Vagina (tissue), 2 donors: Measurements from ENCODE around the gene CBFA2T3. TPM values are rescaled to one million over a fixed set of nuclear protein-coding genes. Genes with fewer than 3 reads are reported as not detected.

Source experiments
- DNase-seq, 2 donors: peaks; one replicate each; pipeline ENCODE4 v3.0.0-alpha.2; 2017; ENCODE audit errors: extremely low spot score in 2 of 2
- H3K27ac ChIP-seq: fragments of 200-600 bp; sonication (generic); one replicate; pipeline ENCODE4 v1.5.1; 2019
- H3K27me3 ChIP-seq: fragments of 200-600 bp; sonication (generic); one replicate; pipeline ENCODE4 v1.5.1; 2019
- H3K36me3 ChIP-seq, 2 donors: fragments of 200-600 bp; sonication (generic); one replicate each; pipeline ENCODE4 v1.5.1; 2017 to 2019
- H3K4me1 ChIP-seq: fragments of 200-600 bp; sonication (generic); one replicate; pipeline ENCODE4 v1.5.1; 2019
- H3K4me3 ChIP-seq, 2 donors: fragments of 200-600 bp; sonication (generic); 1 replicate in 1 of 2; 2 replicates in 1 of 2; pipeline ENCODE4 v1.5.1; 2016 to 2019
- H3K9me3 ChIP-seq: fragments of 200-600 bp; sonication (generic); one replicate; pipeline ENCODE4 v1.5.1; 2019
- POLR2A ChIP-seq, 2 donors: fragments of 450-650 bp; IDR thresholded peaks; one replicate each; pipeline ENCODE4 v1.6.1; 2017; ENCODE audit warnings: antibody characterized with exemption in 2 of 2, mild to moderate bottlenecking in 2 of 2, moderate library complexity in 2 of 2
- POLR2AphosphoS5 ChIP-seq, 2 donors: sonication (generic); formaldehyde crosslinking; IDR thresholded peaks; one replicate each; pipeline ENCODE4 v1.9.0; 2017; ENCODE audit warnings: antibody characterized with exemption in 2 of 2, mild to moderate bottlenecking in 2 of 2, low read depth in 1 of 2; ENCODE audit not compliant: insufficient read depth in 1 of 2
- intact Hi-C: fragments of 100-400 bp; cut with DNase I; formaldehyde crosslinking; loops from one replicate; pipeline ENCODE4 v1.15.1; 2023
- total RNA-seq: library from RNA; depleted of rRNA; stranded (reverse); fragments of >200 nt; gene quantifications from one replicate; pipeline ENCODE4 v1.2.3, GENCODE V29; 2016
- TF ChIP-seq, protein P1 (sequence below), 3 experiments: fragments of 450-650 bp in 2 of 3; fragments of 200-600 bp in 1 of 3; sonication (generic) in 1 of 3; IDR thresholded peaks; one replicate each; pipeline ENCODE4 v1.5.1; 2017 to 2019; ENCODE audit warnings: antibody characterized with exemption in 3 of 3, mild to moderate bottlenecking in 2 of 3, moderate library complexity in 2 of 3

Gene CBFA2T3
- total RNA-seq, 1 donor from 2014 or later: 2.7 TPM

DNA sequence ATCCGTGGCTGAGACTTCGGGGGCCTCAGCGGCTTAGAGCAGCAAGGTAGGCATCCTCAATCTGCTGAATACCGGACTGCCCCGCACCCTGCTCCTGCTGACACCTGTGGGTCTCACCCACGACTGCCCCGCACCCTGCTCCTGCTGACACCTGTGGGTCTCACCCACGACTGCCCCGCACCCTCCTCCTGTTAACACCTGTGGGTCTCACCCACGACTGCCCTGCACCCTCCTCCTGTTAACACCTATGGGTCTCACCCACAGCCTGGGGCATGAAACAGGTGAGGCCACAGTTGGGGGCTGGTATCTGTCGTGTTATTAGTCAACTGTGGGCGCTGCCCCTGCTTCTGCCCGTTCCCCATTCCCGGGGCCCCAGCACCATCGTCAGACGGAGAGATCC is 74.3 kb downstream of the CBFA2T3 start:
- no peaks in the 10 kb centered on the region for H3K9me3 ChIP-seq
- no peak for DNase-seq
- TF ChIP-seq POLR2AphosphoS5 (IDR thresholded peaks at IDR 0.05; ENCODE audit: insufficient read depth in 1 of 2, low read depth in 1 of 2): no peak
- TF ChIP-seq, protein P1, sequence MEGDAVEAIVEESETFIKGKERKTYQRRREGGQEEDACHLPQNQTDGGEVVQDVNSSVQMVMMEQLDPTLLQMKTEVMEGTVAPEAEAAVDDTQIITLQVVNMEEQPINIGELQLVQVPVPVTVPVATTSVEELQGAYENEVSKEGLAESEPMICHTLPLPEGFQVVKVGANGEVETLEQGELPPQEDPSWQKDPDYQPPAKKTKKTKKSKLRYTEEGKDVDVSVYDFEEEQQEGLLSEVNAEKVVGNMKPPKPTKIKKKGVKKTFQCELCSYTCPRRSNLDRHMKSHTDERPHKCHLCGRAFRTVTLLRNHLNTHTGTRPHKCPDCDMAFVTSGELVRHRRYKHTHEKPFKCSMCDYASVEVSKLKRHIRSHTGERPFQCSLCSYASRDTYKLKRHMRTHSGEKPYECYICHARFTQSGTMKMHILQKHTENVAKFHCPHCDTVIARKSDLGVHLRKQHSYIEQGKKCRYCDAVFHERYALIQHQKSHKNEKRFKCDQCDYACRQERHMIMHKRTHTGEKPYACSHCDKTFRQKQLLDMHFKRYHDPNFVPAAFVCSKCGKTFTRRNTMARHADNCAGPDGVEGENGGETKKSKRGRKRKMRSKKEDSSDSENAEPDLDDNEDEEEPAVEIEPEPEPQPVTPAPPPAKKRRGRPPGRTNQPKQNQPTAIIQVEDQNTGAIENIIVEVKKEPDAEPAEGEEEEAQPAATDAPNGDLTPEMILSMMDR (IDR thresholded peaks at IDR 0.05): no peak
- TF ChIP-seq POLR2A (IDR thresholded peaks at IDR 0.05): no peak
- no peaks in the 10 kb centered on the region for H3K4me1 ChIP-seq
- no peaks in the 10 kb centered on the region for H3K27me3 ChIP-seq
- no peak overlapping the region for H3K27ac ChIP-seq
- no peak overlapping the region for H3K4me3 ChIP-seq
- H3K36me3 ChIP-seq: no peaks in the 10 kb centered on the region
- intact Hi-C loops: no loop called here

DNA sequence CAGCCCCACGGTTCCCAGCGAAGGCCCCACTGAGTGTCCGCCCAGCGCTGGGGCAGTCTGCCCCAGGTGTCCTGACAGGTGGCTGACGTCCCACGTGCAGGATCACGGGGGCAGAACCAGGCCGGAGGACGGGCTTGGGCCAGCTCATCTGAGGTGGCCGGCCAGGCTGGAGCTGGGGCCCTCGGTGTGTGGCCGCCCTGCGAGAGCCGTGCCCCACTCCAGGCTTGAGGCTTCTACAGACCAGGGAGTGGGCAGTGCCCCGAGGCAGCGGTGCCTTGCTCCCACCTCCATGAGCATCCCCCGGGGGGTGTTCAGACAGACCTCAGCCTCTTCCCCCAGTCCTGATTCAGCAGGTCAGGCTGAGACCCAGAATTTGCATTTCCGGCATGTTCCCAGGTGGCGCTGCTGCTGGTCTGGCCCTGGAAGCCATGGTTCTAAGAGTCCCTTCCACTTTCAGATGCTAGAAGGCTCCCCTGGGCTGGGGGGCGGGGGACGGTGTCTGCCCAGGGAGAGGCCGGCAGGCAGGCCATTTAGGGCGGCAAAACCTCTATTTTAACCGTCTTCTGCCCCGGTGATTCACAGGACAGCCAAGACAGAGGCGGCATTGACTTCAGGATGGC is 75.2 kb downstream of the CBFA2T3 start:
- DNase-seq: no peak

GRCh38 chr16:88900662-88901052 is 76.3 kb downstream of the CBFA2T3 start:
- intact Hi-C loops: no loop called here
- no peak overlapping the region for H3K4me3 ChIP-seq
- TF ChIP-seq, protein P1 (IDR thresholded peaks at IDR 0.05): no peak
- TF ChIP-seq POLR2A (IDR thresholded peaks at IDR 0.05) (no peak), POLR2AphosphoS5 (IDR thresholded peaks at IDR 0.05; ENCODE audit: insufficient read depth in 1 of 2, low read depth in 1 of 2) (no peak)
- DNase-seq: no peak
- no peaks in the 10 kb centered on the region for H3K4me1 ChIP-seq
- no peaks in the 10 kb centered on the region for H3K36me3 ChIP-seq
- no peaks in the 10 kb centered on the region for H3K9me3 ChIP-seq
- no peaks in the 10 kb centered on the region for H3K27me3 ChIP-seq
- H3K27ac ChIP-seq: no peak overlapping the region

More for the DNA sequence above, 75.2 kb downstream of the CBFA2T3 start:
- intact Hi-C loops: no loop called here
- no peaks in the 10 kb centered on the region for H3K9me3 ChIP-seq
- TF ChIP-seq POLR2A (IDR thresholded peaks at IDR 0.05): no peak
- no peak for TF ChIP-seq POLR2AphosphoS5 (IDR thresholded peaks at IDR 0.05; ENCODE audit: insufficient read depth in 1 of 2, low read depth in 1 of 2)
- H3K4me3 ChIP-seq: no peak overlapping the region
- H3K4me1 ChIP-seq: no peaks in the 10 kb centered on the region
- H3K27me3 ChIP-seq: no peaks in the 10 kb centered on the region
- no peak overlapping the region for H3K27ac ChIP-seq
- H3K36me3 ChIP-seq: no peaks in the 10 kb centered on the region

DNA sequence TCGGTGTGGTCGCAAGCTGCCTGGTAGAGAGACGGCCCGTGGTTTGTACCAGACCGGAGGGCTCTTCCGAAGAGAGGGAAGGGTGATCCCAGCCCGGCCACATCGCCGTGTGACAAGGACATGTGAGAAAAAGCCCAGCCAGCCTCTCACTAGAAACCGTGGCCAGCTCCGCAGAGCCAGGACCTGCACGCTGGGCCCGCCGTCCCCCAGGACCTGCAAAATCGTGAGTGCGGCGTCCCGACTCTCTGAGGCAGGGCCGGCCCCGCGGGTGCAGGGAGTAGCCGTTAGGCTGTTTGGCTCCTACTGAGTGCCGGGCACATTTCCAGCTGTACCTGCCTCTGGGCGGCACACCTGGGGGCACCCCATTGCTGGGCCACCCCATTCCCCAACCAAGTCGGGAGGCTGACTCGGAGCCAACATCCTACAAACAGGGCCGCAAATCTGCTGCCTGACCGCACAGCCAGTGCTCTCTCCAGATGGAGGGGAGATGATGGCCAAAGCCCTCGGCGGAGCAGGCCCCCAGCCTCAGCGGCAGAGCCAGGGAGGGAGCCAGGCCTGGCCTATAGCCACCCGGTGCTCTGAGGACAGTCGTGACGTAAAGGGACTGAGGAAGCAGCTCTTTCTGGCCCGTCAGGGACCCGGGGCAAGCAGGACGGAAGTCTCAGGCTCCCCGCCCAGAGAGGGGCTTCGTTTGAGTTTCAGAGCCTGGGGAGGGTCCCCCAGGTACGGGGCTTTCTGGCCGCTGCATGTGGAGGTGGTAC is 76.9 kb downstream of the CBFA2T3 start:
- H3K4me3 ChIP-seq: no peak overlapping the region
- no peak for DNase-seq
- H3K36me3 ChIP-seq: no peaks in the 10 kb centered on the region
- intact Hi-C loops: no loop called here
- no peaks in the 10 kb centered on the region for H3K9me3 ChIP-seq
- no peak overlapping the region for H3K27ac ChIP-seq
- TF ChIP-seq POLR2A (IDR thresholded peaks at IDR 0.05) (no peak), POLR2AphosphoS5 (IDR thresholded peaks at IDR 0.05; ENCODE audit: insufficient read depth in 1 of 2, low read depth in 1 of 2) (no peak)
- TF ChIP-seq, protein P1 (IDR thresholded peaks at IDR 0.05): no peak
- no peaks in the 10 kb centered on the region for H3K27me3 ChIP-seq
- H3K4me1 ChIP-seq: no peaks in the 10 kb centered on the region

DNA sequence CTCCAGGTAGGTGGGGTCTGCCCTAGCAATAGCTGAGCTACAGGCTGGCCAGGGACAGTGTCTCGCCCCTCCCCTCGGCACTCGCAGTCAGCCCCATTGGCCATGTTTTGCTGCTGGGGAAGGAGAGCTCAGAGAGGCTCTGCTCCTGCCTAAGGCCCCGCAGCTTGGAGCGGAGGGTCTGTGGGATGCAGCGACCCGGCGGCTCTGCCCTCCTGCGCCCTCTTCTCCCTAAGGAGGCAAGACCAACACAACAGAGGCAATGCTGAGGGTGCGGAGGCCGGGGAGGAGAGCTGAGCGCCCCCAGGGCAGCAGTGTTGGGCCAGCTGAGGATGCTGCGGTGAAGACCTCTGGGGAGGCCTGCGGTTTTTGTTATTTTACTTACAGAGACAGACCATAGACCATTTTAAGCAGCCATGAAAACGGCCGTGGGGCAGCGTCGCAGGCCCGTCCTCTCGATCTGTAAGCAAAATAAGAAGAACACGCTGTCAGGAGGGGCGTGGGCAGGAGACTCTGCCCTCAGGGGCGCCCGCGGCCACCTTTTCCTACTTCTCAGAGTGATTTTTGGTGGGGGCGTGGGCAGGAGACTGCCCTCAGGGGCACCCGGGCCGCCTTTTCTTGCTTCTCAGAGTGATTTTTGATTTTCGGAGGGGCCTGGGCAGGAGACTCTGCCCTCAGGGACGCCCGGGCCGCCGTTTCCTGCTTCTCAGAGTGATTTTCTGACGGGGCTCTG is 79.1 kb downstream of the CBFA2T3 start:
- TF ChIP-seq POLR2AphosphoS5 (IDR thresholded peaks at IDR 0.05; ENCODE audit: insufficient read depth in 1 of 2, low read depth in 1 of 2): no peak
- TF ChIP-seq, protein P1 (IDR thresholded peaks at IDR 0.05): no peak
- TF ChIP-seq POLR2A (IDR thresholded peaks at IDR 0.05): no peak
- DNase-seq: no peak
- Histone ChIP-seq H3K27me3 (no peaks in the 10 kb centered on the region), H3K4me3 (no peak overlapping the region), H3K36me3 (no peaks in the 10 kb centered on the region), H3K9me3 (no peaks in the 10 kb centered on the region), H3K27ac (no peak overlapping the region), H3K4me1 (no peaks in the 10 kb centered on the region)
- intact Hi-C loops: no loop called here
